Neuronal stem cell (in vitro differentiated cells): ENCODE results near the gene KANSL1.

Experiments used
- DNase-seq: peaks from one replicate; pipeline ENCODE4 v3.0.0-alpha.2; 2013; ENCODE audit warnings: low spot score
- H2AFZ ChIP-seq: one replicate; pipeline ENCODE4 v1.6.1; 2013; ENCODE audit warnings: mild to moderate bottlenecking, low read length, inconsistent platforms
- H2AK5ac ChIP-seq: 2 replicates; pipeline ENCODE4 v1.6.1; 2013; ENCODE audit warnings: low read depth, mild to moderate bottlenecking, inconsistent platforms, low read length, moderate library complexity, mixed read lengths
- H2BK120ac ChIP-seq: 2 replicates; pipeline ENCODE4 v1.6.1; 2013; ENCODE audit warnings: low read depth, mild to moderate bottlenecking, inconsistent platforms, low read length, moderate library complexity, mixed read lengths
- H2BK12ac ChIP-seq: one replicate; pipeline ENCODE4 v1.6.1; 2013; ENCODE audit warnings: low read length, inconsistent platforms
- H2BK15ac ChIP-seq: 2 replicates; pipeline ENCODE4 v1.6.1; 2013; ENCODE audit warnings: mild to moderate bottlenecking, low read length, inconsistent platforms, mixed read lengths
- H2BK5ac ChIP-seq: one replicate; pipeline ENCODE4 v1.6.1; 2013; ENCODE audit warnings: inconsistent platforms, mild to moderate bottlenecking, low read length, moderate library complexity
- H3K14ac ChIP-seq: one replicate; pipeline ENCODE4 v1.6.1; 2013; ENCODE audit warnings: low read length, inconsistent platforms
- H3K18ac ChIP-seq: 2 replicates; pipeline ENCODE4 v1.6.1; 2013; ENCODE audit warnings: low read length, inconsistent platforms
- H3K23ac ChIP-seq: 2 replicates; pipeline ENCODE4 v1.6.1; 2013; ENCODE audit warnings: low read depth, mild to moderate bottlenecking, mixed read lengths, low read length, inconsistent platforms; ENCODE audit not compliant: poor library complexity
- H3K27ac ChIP-seq: replicated peaks from 3 replicates; pipeline ENCODE4 v1.5.1; 2013; ENCODE audit warnings: low read length, inconsistent platforms
- H3K27me3 ChIP-seq, 3 experiments: 2 replicates each; pipeline ENCODE4 v1.6.1; 2013; ENCODE audit warnings: low read length in 3 of 3, mild to moderate bottlenecking in 2 of 3, inconsistent platforms in 1 of 3, low read depth in 1 of 3, mixed read lengths in 1 of 3, moderate library complexity in 1 of 3; ENCODE audit not compliant: control insufficient read depth in 3 of 3, insufficient read depth in 3 of 3
- H3K36me3 ChIP-seq, 2 donors: replicated peaks in 1 of 2; 2 replicates each; pipeline ENCODE4 v1.6.1; 2013; ENCODE audit warnings: low read length in 2 of 2; ENCODE audit not compliant: control insufficient read depth in 2 of 2, insufficient read depth in 2 of 2
- H3K4ac ChIP-seq: 2 replicates; pipeline ENCODE4 v1.6.1; 2013; ENCODE audit warnings: inconsistent platforms, mild to moderate bottlenecking, low read length, moderate library complexity
- H3K4me1 ChIP-seq, 2 donors: 1 replicate in 1 of 2; 2 replicates in 1 of 2; pipeline ENCODE4 v1.6.1; 2013; ENCODE audit warnings: low read length in 2 of 2, low read depth in 1 of 2; ENCODE audit not compliant: control insufficient read depth in 2 of 2, insufficient read depth in 1 of 2
- H3K4me2 ChIP-seq: one replicate; pipeline ENCODE4 v1.6.1; 2013; ENCODE audit warnings: mild to moderate bottlenecking, low read length, inconsistent platforms; ENCODE audit not compliant: insufficient read depth, poor library complexity, severe bottlenecking
- H3K4me3 ChIP-seq, 2 donors: 2 replicates each; pipeline ENCODE4 v1.5.1; 2013; ENCODE audit warnings: low read length in 2 of 2, mild to moderate bottlenecking in 2 of 2, inconsistent platforms in 1 of 2, moderate library complexity in 1 of 2
- H3K79me1 ChIP-seq: one replicate; pipeline ENCODE4 v1.6.1; 2013; ENCODE audit warnings: low read depth, mild to moderate bottlenecking, inconsistent platforms, low read length, moderate library complexity
- H3K9ac ChIP-seq: one replicate; pipeline ENCODE4 v1.6.1; 2013; ENCODE audit warnings: mild to moderate bottlenecking, low read depth, low read length, inconsistent platforms; ENCODE audit not compliant: poor library complexity
- H3K9me3 ChIP-seq, 2 donors: replicated peaks in 1 of 2; 2 replicates each; pipeline versions ENCODE3 to v1.6.1; 2013; ENCODE audit warnings: low read length in 2 of 2, mild to moderate bottlenecking in 2 of 2, inconsistent platforms in 1 of 2, low read depth in 1 of 2, mixed read lengths in 1 of 2, moderate library complexity in 1 of 2; ENCODE audit not compliant: control insufficient read depth in 2 of 2, insufficient read depth in 1 of 2
- H4K8ac ChIP-seq: one replicate; pipeline ENCODE4 v1.6.1; 2013; ENCODE audit warnings: low read depth, mild to moderate bottlenecking, inconsistent platforms, low read length, moderate library complexity
- H4K91ac ChIP-seq: one replicate; pipeline ENCODE4 v1.6.1; 2013; ENCODE audit warnings: low read length, low read depth, mild to moderate bottlenecking, inconsistent platforms; ENCODE audit not compliant: poor library complexity
- WGBS, 2 donors: extraction: QIAGEN DNeasy Blood & Tissue Kit; methylation state at CpG; one replicate each; pipeline ENCODE4 v1.1.7; 2013; ENCODE audit warnings: missing lambda C conversion rate in 2 of 2, mixed read lengths in 1 of 2; ENCODE audit not compliant: insufficient read length in 2 of 2, insufficient replicate concordance in 1 of 2; ENCODE audit errors: extremely low coverage in 2 of 2; 5-methylcytosine and 5-hydroxymethylcytosine counted together

KANSL1 gene

DNA sequence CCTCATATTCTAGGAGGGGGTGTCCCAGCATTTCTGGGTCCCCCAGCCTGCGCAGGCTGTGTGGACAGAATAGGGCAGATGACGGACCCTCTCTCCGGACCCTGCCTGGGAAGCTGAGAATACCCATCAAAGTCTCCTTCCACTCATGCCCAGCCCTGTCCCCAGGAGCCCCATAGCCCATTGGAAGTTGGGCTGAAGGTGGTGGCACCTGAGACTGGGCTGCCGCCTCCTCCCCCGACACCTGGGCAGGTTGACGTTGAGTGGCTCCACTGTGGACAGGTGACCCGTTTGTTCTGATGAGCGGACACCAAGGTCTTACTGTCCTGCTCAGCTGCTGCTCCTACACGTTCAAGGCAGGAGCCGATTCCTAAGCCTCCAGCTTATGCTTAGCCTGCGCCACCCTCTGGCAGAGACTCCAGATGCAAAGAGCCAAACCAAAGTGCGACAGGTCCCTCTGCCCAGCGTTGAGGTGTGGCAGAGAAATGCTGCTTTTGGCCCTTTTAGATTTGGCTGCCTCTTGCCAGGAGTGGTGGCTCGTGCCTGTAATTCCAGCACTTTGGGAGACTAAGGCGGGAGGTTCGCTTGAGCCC is 182.5 kb downstream of the KANSL1 start:
- Histone ChIP-seq H4K91ac (no peak overlapping the region), H3K79me1 (no peaks in the 10 kb centered on the region), H2BK120ac (no peak overlapping the region), H3K4ac (no peak overlapping the region), H3K4me2 (no peak overlapping the region), H3K4me3 (no peak overlapping the region), H3K9me3 (no peaks in the 10 kb centered on the region), H3K27me3 (peaks cover 0 to 5% (median 0%) of the 10 kb centered on the region in 3 experiments), H3K23ac (no peak overlapping the region), H3K36me3 (no peaks in the 10 kb centered on the region), H2BK12ac (no peak overlapping the region), H3K9ac (no peak overlapping the region), H2BK5ac (no peak overlapping the region), H3K27ac (no peak overlapping the region), H3K18ac (no peak overlapping the region), H3K4me1 (peaks cover 9 to 11% of the 10 kb centered on the region in 2 donors), H2AK5ac (no peak overlapping the region), H4K8ac (no peak overlapping the region), H3K14ac (no peak overlapping the region), H2AFZ (no peak overlapping the region), H2BK15ac (no peak overlapping the region)
- WGBS, 2 donors: no CpG with 5 or more reads among the region's 16 CpGs
- no peak for DNase-seq

DNA sequence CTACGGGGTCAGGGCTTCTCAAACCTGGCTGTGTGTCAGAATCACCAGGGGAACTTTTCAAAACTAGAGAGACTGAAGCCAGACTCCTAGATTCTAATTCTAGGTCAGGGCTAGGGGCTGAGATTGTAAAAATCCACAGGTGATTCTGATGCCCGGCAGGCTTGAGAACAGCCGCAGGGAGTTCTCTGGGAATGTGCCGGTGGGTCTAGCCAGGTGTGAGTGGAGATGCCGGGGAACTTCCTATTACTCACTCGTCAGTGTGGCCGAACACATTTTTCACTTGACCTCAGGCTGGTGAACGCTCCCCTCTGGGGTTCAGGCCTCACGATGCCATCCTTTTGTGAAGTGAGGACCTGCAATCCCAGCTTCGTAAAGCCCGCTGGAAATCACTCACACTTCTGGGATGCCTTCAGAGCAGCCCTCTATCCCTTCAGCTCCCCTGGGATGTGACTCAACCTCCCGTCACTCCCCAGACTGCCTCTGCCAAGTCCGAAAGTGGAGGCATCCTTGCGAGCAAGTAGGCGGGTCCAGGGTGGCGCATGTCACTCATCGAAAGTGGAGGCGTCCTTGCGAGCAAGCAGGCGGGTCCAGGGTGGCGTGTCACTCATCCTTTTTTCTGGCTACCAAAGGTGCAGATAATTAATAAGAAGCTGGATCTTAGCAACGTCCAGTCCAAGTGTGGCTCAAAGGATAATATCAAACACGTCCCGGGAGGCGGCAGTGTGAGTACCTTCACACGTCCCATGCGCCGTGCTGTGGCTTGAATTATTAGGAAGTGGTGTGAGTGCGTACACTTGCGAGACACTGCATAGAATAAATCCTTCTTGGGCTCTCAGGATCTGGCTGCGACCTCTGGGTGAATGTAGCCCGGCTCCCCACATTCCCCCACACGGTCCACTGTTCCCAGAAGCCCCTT is 183.3 kb downstream of the KANSL1 start:
- no peak for DNase-seq
- H2AFZ ChIP-seq: no peak overlapping the region
- no CpG with 5 or more reads among the region's 33 CpGs for WGBS, 2 donors
- no peak overlapping the region for H4K8ac ChIP-seq
- H3K4me1 ChIP-seq: peaks cover 9 to 11% of the 10 kb centered on the region in 2 donors
- no peak overlapping the region for H3K9ac ChIP-seq
- no peak overlapping the region for H2BK12ac ChIP-seq
- H2BK15ac ChIP-seq: no peak overlapping the region
- H3K9me3 ChIP-seq: no peaks in the 10 kb centered on the region
- H3K36me3 ChIP-seq: no peaks in the 10 kb centered on the region
- no peak overlapping the region for H4K91ac ChIP-seq
- H3K27me3 ChIP-seq: peaks cover 0 to 5% (median 0%) of the 10 kb centered on the region in 3 experiments
- H2BK120ac ChIP-seq: no peak overlapping the region
- H3K23ac ChIP-seq: no peak overlapping the region
- H3K4me2 ChIP-seq: no peak overlapping the region
- no peaks in the 10 kb centered on the region for H3K79me1 ChIP-seq
- no peak overlapping the region for H2BK5ac ChIP-seq
- H3K27ac ChIP-seq: no peak overlapping the region
- no peak overlapping the region for H3K4ac ChIP-seq
- H3K4me3 ChIP-seq: peak overlapping the region in 1 of 2 donors; percentile 38
- H2AK5ac ChIP-seq: no peak overlapping the region
- H3K14ac ChIP-seq: no peak overlapping the region
- H3K18ac ChIP-seq: no peak overlapping the region

DNA sequence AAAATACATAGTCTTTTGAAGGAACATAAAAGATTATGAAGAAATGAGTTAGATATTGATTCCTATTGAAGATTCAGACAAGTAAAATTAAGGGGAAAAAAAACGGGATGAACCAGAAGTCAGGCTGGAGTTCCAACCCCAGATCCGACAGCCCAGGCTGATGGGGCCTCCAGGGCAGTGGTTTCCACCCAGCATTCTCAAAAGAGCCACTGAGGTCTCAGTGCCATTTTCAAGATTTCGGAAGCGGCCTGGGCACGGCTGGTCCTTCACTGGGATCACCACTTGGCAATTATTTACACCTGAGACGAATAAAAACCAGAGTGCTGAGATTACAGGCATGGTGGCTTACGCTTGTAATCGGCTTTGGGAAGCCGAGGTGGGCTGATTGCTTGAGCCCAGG is 184.6 kb downstream of the KANSL1 start:
- Histone ChIP-seq H2BK5ac (no peak overlapping the region), H3K18ac (no peak overlapping the region)

DNA sequence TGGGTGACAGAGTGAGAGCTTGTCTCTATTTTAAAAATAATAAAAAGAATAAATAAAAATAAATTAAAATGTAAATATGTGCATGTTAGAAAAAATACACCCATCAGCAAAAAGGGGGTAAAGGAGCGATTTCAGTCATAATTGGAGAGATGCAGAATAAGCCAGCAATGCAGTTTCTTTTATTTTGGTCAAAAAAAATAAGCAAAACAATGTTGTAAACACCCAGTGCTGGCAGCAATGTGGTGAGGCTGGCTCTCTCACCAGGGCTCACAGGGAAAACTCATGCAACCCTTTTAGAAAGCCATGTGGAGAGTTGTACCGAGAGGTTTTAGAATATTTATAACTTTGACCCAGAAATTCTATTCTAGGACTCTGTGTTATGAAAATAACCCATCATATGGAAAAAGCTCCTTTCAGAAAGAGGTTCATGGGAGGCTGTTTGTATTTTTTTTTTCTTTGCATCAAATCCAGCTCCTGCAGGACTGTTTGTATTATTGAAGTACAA is 185.7 kb downstream of the KANSL1 start:
- Histone ChIP-seq H3K27me3 (peaks cover 0 to 5% (median 0%) of the 10 kb centered on the region in 3 experiments), H2BK12ac (no peak overlapping the region)

More for the DNA sequence above, 184.6 kb downstream of the KANSL1 start:
- no peak overlapping the region for H3K4ac ChIP-seq
- no peak overlapping the region for H3K23ac ChIP-seq
- no peak overlapping the region for H3K4me3 ChIP-seq
- peaks cover 5 to 6% of the 10 kb centered on the region in 2 donors for H3K4me1 ChIP-seq
- no peaks in the 10 kb centered on the region for H3K79me1 ChIP-seq
- no peak overlapping the region for H2BK15ac ChIP-seq
- peaks cover 0 to 5% (median 0%) of the 10 kb centered on the region in 3 experiments for H3K27me3 ChIP-seq
- no peak overlapping the region for H4K8ac ChIP-seq
- H2AFZ ChIP-seq: no peak overlapping the region
- DNase-seq: no peak
- WGBS, 2 donors: no CpG with 5 or more reads among the region's 9 CpGs
- no peak overlapping the region for H3K27ac ChIP-seq
- H3K36me3 ChIP-seq: no peaks in the 10 kb centered on the region
- no peak overlapping the region for H2BK120ac ChIP-seq
- H3K14ac ChIP-seq: no peak overlapping the region
- H2AK5ac ChIP-seq: no peak overlapping the region
- H4K91ac ChIP-seq: no peak overlapping the region
- H2BK12ac ChIP-seq: no peak overlapping the region
- no peak overlapping the region for H3K4me2 ChIP-seq
- H3K9me3 ChIP-seq: no peaks in the 10 kb centered on the region
- no peak overlapping the region for H3K9ac ChIP-seq

More for the DNA sequence above, 185.7 kb downstream of the KANSL1 start:
- no CpG with 5 or more reads among the region's 2 CpGs for WGBS, 2 donors
- Histone ChIP-seq H3K79me1 (no peaks in the 10 kb centered on the region), H2BK5ac (no peak overlapping the region), H3K4me1 (no peaks in the 10 kb centered on the region), H3K18ac (no peak overlapping the region), H3K9me3 (no peaks in the 10 kb centered on the region), H3K27ac (no peak overlapping the region), H3K36me3 (no peaks in the 10 kb centered on the region), H3K14ac (no peak overlapping the region), H4K91ac (no peak overlapping the region), H3K4me2 (no peak overlapping the region), H2AK5ac (no peak overlapping the region), H3K9ac (no peak overlapping the region), H2BK120ac (no peak overlapping the region), H3K4me3 (no peak overlapping the region), H2BK15ac (no peak overlapping the region), H3K23ac (no peak overlapping the region), H4K8ac (no peak overlapping the region), H2AFZ (no peak overlapping the region), H3K4ac (no peak overlapping the region)
- no peak for DNase-seq
